Panc1 (cell line): ENCODE measurements around the gene SWAP70.

Source experiments
- CTCF ChIP-seq: fragments of 450-650 bp; IDR thresholded peaks from 2 replicates; pipeline ENCODE4 v1.5.1; 2017; ENCODE audit warnings: mild to moderate bottlenecking
- POLR2AphosphoS5 ChIP-seq: IDR thresholded peaks from 2 replicates; pipeline ENCODE4 v1.6.1; 2012; ENCODE audit warnings: mild to moderate bottlenecking, low read depth, low read length, moderate library complexity
- REST ChIP-seq, 2 experiments: IDR thresholded peaks; 2 replicates each; pipeline ENCODE4 v1.6.1; 2011 to 2012; ENCODE audit warnings: low read depth in 2 of 2, control low read depth in 1 of 2, low read length in 1 of 2, mild to moderate bottlenecking in 1 of 2, moderate library complexity in 1 of 2; ENCODE audit not compliant: insufficient read depth in 1 of 2
- SIN3A ChIP-seq: IDR thresholded peaks from 2 replicates; pipeline ENCODE4 v1.6.1; 2012; ENCODE audit warnings: low read depth, mild to moderate bottlenecking, low read length, moderate library complexity, borderline replicate concordance; ENCODE audit not compliant: insufficient read depth
- TCF7L2 ChIP-seq: IDR thresholded peaks from 2 replicates; pipeline ENCODE4 v1.6.1; 2011; ENCODE audit warnings: mild to moderate bottlenecking, low read depth, low read length, inconsistent platforms

- no peak for TF ChIP-seq REST (IDR thresholded peaks at IDR 0.05; ENCODE audit: insufficient read depth in 1 of 2, low read depth in 2 of 2, low read length in 1 of 2)
- no peak for TF ChIP-seq CTCF
- no peak for TF ChIP-seq POLR2AphosphoS5
- no peak for TF ChIP-seq TCF7L2
- no peak for TF ChIP-seq SIN3A
Measured at GRCh38 chr11:9783986-9784385, 120.1 kb downstream of the SWAP70 start.
